Gastrocnemius medialis (tissue), 4 donors: Measurements from ENCODE around the gene IRX3.

Source experiments
- CTCF ChIP-seq, 5 experiments: fragments of 450-650 bp in 3 of 5; fragments of 200-600 bp in 2 of 5; sonication (generic) in 2 of 5; IDR thresholded peaks in 4 of 5; conservative IDR thresholded peaks in 1 of 5; 1 replicate in 4 of 5; 2 replicates in 1 of 5; pipeline ENCODE4 v1.5.1; 2016 to 2019; ENCODE audit warnings: antibody characterized with exemption in 5 of 5, mild to moderate bottlenecking in 3 of 5, moderate library complexity in 3 of 5
- POLR2A ChIP-seq, 2 donors: fragments of 450-650 bp; IDR thresholded peaks; one replicate each; pipeline ENCODE4 v1.6.1; 2017; ENCODE audit warnings: antibody characterized with exemption in 2 of 2, mild to moderate bottlenecking in 2 of 2, moderate library complexity in 2 of 2

DNA sequence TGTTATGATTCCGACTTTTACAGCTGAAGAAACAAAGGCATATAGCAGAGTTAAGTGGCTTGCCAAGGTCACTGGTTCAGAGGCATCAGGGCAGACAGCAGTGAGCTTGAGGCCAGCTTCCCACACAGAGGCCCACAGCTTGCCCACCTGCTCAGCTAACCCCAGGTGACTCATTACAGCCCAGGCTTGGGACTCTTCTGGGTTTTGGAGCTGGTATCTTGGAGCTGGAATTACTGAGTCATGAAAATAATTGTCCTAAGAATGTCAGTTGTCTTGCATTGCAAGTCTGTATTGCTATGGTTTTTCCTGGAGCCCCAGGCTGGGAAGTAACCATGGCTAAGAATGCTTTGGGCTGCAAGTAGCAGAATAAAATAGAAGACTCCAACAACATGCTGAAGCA, 32.4 kb upstream of the IRX3 start:
- TF ChIP-seq CTCF (IDR thresholded peaks at IDR 0.05 in 4 of 5, conservative IDR thresholded peaks at IDR 0.05 in 1 of 5) = no peak
- TF ChIP-seq POLR2A (IDR thresholded peaks at IDR 0.05) = no peak
